Measurements from ENCODE around the gene TESPA1.
"Not testable (repeated sequence)": the region's sequence is repeated elsewhere in the genome, so short reads cannot be mapped to it uniquely, and the experiment has no call there.

The TESPA1 gene

GRCh38 chr12:54984658-54985376 is at the start of gene TESPA1:
TESPA1 (minus strand) TSS chr12:54984762; CDS start chr12:54974562, 10,200 bp downstream.
- DNase-seq, result no peak

DNA sequence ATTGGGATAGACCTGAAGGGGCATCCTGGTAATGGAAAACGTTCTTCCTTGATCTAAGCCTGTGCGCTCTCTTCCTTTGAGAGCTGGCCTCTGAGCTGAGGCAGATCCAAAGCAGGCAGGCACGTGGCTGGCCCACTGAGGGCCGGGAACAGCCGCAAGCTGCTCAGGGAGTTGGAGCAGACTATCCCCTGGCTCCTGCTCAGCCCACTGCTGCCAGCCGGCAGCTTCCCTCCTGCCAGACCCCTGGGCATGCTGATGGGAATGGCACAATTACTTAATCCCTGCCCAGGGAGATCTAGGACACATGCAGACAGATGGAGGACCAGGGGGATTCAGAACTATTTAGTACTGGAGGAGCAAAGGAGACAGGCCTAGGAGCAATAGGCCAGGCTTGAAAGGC is 49.7 kb upstream of the TESPA1 start:
- DNase-seq, result no peak

DNA sequence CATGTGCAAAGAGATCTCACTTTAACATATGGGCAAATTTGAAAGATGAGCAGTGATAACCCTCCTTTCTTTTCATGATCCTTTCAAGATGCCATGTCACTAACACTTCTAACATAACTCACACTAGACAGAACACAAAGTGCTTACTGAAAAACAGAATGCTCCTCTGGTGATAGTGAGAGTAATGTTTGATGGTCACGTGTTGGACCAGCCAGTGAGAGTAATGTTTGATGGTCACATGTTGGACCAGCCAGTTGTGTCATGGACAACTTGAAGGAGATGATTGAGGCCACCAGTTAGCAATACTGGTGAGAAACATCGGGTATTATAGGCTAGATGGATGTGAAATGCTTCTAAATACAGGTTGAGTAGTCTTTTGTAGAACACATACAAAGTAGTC is 40.9 kb upstream of the TESPA1 start:
- no peak for DNase-seq

- no peak for DNase-seq
Observed at GRCh38 chr12:55024575-55024974, 40.0 kb upstream of the TESPA1 start.

DNA sequence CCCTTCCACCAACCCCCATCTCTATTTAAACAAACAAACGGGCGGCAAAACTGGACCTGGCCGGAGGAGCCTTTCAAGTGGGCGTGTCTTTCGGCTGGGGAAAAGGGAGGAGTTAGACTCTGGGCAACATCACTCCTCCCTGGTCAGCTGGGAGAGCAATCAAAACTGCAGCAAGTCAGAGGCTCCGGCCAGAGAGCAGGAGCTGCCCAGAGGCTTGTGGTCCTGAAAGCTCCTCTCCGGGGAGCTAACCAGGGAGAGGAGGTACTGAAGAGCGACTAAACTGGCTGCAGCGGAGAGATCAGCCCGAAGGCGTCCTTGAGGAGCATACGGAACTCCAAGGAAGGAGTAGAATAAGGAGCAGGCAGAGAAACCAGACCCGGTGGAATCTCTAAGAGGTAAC is 35.2 kb upstream of the TESPA1 start, which contains the start of gene NEUROD4:
Gene NEUROD4, plus strand, starts transcription at position 191 of the 400 bp plus-strand sequence. CDS start 6,466 bp downstream, outside the sequence.
- no peak for DNase-seq

GRCh38 chr12:55017416-55017925 is 32.9 kb upstream of the TESPA1 start:
- DNase-seq, result no peak

- no peak for DNase-seq
Observed at GRCh38 chr12:55008944-55009585, 24.5 kb upstream of the TESPA1 start.

DNA sequence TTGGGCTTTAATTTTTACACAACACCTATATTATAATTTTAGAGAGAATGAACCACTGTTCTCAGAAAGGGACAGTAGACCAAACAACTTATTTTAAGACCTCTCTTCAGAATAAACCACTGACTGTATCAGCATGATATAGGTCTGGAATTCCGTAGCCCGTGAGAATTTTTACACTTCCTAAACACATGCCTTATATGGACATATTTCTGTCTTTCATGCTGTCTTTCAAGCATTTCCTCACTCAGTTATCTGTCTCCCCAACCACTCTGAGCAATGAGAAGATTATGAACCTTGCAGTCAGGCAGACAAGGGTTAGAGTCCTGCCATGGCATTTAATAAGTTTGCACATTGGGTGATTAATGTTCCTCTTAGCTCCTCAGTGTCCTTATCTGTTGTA is 17.8 kb upstream of the TESPA1 start:
- DNase-seq, result no peak

DNA sequence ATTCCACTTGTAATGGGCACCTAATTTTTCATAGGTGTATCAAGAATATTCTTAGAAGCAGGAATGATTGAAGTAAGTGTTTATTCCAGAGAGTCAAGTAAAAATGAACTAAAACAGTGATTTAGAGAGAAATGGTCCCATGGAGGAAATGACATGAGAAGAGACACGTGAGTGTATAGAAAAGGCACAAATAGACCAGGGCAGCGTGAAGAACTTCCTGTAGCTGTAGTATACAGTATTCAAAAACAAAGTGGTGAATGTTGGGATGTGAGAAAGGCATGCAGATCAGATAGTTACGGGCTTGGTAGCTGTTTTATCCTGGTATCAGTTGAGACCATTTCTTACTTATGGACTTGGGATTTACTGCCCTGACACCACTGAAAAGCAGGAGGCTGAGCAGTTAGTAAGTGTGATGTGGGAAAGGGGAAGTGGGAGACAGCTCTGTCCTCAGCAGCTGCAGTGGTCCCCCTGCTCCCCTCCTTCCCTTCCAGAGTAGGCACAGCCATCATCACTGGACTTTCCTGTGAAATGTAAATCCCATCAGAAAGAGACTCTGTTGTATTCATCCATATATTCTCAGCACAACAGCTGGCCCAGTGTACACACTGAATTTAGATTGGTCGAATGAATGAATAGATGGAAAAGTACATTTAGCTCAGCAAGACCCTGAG is 16.8 kb upstream of the TESPA1 start:
- DNase-seq, result no peak

- DNase-seq, result no peak
Observed at GRCh38 chr12:54998958-54999510, 14.5 kb upstream of the TESPA1 start.

- DNase-seq, result no peak
Observed at GRCh38 chr12:54997929-54998522, 13.5 kb upstream of the TESPA1 start.

DNA sequence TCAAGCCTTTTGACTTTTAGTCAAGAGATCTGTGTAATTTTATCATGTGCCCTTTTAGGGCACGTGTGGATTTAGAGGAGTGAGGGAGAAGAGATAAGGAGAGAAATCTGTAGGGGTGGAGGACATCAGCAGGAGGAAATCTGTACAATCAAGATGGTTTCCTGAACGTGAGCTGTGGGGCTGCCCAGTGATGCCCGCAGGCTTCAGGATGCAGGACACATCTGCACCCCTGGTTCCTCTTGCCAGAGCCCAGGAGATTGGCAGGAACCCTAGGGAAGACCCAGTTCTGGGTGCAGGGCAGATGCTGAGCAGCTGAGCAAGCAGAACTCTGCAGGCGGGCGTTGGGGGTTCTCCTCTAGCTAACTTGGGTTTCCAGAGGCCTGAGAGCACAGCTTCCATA is 11.6 kb upstream of the TESPA1 start:
- DNase-seq, result no peak

- DNase-seq, result peak; percentile 75
Observed at GRCh38 chr12:54993181-54993835, 8.7 kb upstream of the TESPA1 start.

DNA sequence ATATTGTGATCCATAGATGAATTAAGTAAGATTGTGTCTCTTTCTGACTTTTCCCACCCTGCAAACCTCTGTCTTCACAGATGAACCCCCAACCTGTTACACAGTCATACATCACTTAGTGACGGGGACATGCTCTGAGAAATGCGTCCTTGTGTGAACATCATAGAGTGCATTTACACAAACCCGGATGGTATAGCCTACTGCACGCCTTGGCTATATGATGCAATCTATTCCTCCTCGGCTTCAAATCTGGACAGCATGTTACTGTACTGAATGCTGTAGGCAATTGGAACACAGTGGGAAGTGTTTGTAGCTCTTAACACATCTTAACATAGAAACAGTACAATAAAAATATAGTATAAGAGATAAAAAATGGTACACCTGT is 7.4 kb upstream of the TESPA1 start:
- no peak for DNase-seq

DNA sequence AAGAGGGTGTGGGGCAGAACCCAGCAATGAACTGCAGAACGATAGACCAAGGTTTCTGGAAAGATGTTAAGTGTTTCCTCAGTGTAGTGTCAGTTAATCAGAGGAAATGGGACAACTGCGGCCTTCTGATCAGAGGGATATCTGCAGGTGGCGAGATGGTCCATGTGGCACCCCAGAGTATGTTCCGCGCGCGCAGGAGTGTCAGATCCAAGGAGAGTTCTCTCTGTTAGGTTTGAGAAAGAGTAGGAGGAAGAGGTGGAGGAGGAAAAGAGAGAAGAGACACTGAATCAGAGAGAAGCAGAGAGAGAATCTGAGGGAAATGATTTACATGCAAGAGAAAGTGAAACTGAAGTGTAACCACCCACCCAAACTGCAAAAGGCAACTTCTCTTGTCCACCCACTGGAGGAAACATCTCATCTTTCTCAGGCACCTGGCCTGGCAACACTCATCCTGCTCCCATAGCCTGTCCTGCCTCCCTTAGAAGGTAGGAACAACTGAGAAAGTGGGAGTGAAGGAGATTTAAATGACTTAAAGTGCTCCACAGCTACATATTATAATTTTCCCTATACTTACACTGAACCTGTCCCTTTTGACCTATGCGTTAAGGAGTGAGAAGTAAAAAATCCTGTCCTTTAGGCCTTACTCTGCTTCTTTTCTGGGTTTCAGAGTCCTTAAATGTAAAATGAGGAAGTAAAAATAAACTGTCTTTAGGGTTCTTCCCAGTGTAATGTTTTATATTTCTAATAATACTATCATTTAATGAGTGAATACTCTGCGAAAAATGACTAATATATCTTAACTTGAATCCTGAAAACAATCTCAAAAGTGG is 6.8 kb upstream of the TESPA1 start:
- DNase-seq, result no peak

DNA sequence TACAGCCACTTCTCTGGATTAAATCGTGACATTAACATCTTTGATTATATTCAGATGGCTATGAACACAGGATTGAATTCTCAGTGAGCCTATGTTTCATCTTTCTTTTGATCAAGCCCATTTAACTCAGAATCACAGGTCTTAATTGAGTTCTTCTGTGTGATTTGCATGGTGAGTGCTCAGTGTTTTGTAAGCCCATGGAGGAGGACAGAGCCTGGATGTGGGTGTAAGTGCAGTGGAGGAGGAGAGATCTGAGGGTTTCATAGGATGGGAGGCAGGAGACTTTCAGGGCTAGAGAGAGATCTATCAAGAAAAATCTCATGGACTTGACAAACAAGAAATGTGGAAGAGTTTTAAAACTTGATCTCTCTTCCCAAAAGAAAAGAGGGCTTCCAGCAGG is 5.3 kb upstream of the TESPA1 start:
- DNase-seq, result no peak

DNA sequence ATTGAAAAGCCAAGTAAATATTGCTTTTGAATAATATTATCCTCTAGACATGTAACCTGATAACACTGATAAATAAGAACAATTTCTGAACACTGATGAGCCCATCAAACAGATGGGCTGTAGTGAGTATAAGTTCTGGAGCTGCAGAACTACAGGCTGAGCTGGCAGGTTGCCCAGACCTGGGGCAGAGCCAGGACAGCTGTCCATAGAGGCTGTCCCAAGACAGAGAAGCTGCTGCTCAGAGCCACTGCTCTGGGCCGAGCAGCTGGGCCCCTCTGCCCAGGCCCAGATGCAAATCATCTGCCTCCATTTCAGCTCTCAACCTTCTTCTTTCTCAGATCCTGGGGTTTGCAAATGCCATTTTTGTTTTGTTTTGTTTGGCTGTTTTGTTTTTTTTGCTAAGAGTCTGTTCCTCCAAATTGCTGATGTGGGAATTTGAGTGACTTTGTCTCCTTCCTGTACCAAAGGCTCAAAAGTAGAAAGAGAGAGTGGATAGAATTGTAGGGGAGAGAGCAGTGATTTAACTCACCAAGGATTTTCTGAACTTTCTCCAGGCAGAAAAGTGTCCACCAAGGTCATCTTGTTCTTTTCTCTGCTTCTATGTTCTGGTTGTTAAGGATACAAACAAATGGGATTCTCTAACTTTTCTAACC is 4.0 kb upstream of the TESPA1 start:
- no peak for DNase-seq

GRCh38 chr12:54987611-54988231 is 3.2 kb upstream of the TESPA1 start:
- DNase-seq, result no peak

GRCh38 chr12:54986773-54987172 is 2.2 kb upstream of the TESPA1 start:
- not testable (repeated sequence) for DNase-seq

DNA sequence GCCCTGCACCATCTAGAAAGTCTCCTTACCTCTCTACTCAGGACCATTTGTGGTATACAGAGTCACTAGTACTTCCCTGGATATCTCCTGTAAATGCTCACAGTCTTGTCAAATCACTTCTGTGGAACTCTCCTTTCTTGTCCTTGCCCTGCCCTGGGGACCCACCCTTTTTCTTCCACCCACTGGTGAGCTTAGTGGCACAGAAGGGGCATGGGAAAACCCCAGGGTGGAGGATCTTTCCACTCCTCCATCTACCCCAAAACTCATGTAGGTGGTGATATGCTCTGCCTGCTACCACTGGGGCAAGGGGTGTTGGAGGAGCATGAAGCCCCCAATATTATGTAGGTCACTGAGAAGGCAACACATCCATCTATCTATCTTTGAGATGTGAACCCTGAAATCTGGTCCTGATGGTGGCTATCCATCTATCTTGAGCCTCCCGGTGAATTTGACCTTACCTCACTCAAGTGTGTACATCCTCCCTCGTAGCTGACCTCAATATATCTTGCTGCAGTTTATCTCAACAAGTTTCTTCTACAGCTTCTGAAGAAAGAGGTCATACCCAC is 943 bp downstream of the TESPA1 start:
- no peak for DNase-seq

All from NCI-H146 (cell line).